HG02884 (cell line): Measurements from ENCODE around the gene SCYGR3.

Experiments used
- ATAC-seq: cut with Tn5 transposase; IDR thresholded peaks from one replicate; pipeline ENCODE4 v1.9.1; 2021; ENCODE audit warnings: mild to moderate bottlenecking, moderate library complexity; ENCODE audit not compliant: unreplicated experiment

The SCYGR3 gene

DNA sequence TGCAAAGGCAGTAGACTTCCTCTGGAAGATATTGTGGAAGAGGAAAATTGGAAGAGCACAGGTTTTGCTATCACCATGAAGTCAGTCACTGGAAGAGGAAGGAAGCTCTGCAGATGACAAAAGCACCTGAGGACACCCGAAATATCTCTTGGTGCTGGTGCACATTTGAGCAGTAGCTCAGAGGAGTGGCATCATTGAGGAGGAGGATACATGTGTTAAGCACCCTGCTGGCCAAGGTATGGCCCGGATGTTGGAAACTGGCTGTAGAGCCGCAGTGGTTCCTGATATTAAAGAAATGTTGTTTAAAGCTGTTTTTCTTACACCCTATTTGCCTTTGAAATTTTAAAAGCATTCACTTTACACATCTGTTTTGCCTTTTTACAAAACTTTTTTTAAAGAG, 48.6 kb downstream of the SCYGR3 start:
- no peak for ATAC-seq

DNA sequence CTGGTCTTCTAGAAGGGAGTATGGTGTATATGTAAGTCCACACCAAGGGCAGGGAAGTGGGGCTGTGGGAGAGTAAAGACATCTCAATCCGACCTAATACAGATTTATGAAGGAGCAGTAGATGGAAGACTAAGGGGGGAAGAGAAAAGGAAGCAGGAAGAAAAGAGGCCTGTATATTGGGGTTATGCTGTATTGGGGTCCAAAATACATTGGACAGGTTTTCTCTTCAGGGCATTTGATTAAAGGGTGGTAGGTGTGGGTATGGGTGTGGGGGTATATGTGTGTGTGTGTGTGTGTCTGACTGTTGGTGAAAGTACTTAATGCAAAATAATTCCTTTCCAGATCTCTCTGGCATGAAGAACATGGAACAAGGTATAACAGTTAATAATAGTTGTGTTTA, 49.6 kb downstream of the SCYGR3 start:
- no peak for ATAC-seq
